Right lobe of liver (tissue), 4 donors: Measurements from ENCODE around the gene ILRUN.

Experiments used
- CTCF ChIP-seq, 4 donors: fragments of 200-600 bp in 3 of 4; fragments of 450-650 bp in 1 of 4; IDR thresholded peaks; one replicate each; pipeline versions ENCODE4 v1.5.1 to v1.8.0; 2016 to 2022; ENCODE audit warnings: antibody characterized with exemption in 4 of 4, mild to moderate bottlenecking in 2 of 4
- POLR2A ChIP-seq: fragments of 450-650 bp; IDR thresholded peaks from one replicate; pipeline ENCODE4 v1.6.1; 2017; ENCODE audit warnings: antibody characterized with exemption, mild to moderate bottlenecking
- donor health status: DM: no; HTN: no; CAD: no.
- donor health status: DM: no; HTN: no; CAD: no.
- donor health status: DM: no; HTN: yes; CAD: no.

DNA sequence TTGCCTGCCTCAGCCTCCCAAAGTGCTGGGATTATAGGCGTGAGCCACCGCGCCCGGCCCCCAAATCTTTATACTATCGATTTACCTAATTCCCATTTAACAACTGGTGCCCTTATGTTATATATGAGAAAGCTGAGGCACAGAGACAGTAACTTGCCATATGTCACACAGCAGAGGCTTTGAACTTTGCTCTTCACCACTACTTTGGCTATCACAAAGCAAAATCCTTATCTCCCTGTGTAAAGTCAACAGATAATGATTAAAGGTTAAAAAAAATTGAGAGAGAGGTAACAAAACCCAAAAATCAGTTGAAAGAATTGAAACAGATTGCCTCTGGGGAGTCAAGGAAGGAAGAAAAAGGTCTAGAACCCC lies 22.3 kb downstream of the ILRUN start:
- TF ChIP-seq CTCF (IDR thresholded peaks at IDR 0.05) (no peak), POLR2A (no peak)
